Activated naive CD8-positive, alpha-beta T cell treated with anti-CD3 and anti-CD28 coated beads, Interleukin-2, amount 10 ng/mL, durations not matched to agents 7 days and 5 days (primary cell): ENCODE data around the gene AMIGO3. TPM values are rescaled to one million over a fixed set of nuclear protein-coding genes. Genes with fewer than 3 reads are reported as not detected.
A peak's percentile ranks its signal among the peaks of the same experiment; 100 is the strongest.

ENCODE experiments used
- ATAC-seq: fragments of 150-1000 bp; cut with Tn5 transposase; one replicate; pipeline ENCODE4 v1.10.0; 2021; ENCODE audit warnings: low read depth, moderate library complexity
- POLR2A ChIA-PET: fragments of 350-600 bp; sonication (Branson Sonifier 250); formaldehyde crosslinking; loops from one replicate; lab custom pipeline; 2021; ENCODE audit warnings: antibody characterized with exemption; lab: Charles Lee
- DNase-seq: peaks from one replicate; pipeline ENCODE4 v3.0.0; 2021
- H3K27ac Mint-ChIP-seq: one replicate; pipeline ENCODE4 v1.8.0; 2022; ENCODE audit warnings: mild to moderate bottlenecking, mixed read lengths
- H3K27me3 Mint-ChIP-seq: one replicate; pipeline ENCODE4 v1.8.0; 2022; ENCODE audit warnings: mild to moderate bottlenecking, moderate library complexity, mixed read lengths
- H3K36me3 Mint-ChIP-seq: one replicate; pipeline ENCODE4 v1.8.0; 2021; ENCODE audit warnings: mild to moderate bottlenecking, mixed read lengths
- H3K4me1 Mint-ChIP-seq: one replicate; pipeline ENCODE4 v1.8.0; 2021; ENCODE audit warnings: mixed read lengths
- H3K4me3 Mint-ChIP-seq: one replicate; pipeline ENCODE4 v1.8.0; 2022; ENCODE audit warnings: mild to moderate bottlenecking, moderate library complexity, mixed read lengths
- H3K9me3 Mint-ChIP-seq: one replicate; pipeline ENCODE4 v1.8.0; 2021; ENCODE audit warnings: mixed read lengths
- total RNA-seq, 2 experiments: library from RNA; stranded (reverse); gene quantifications; one replicate each; pipeline ENCODE4 v1.2.3, GENCODE V29; 2021

AMIGO3 gene
- total RNA-seq, 2 experiments from 2014 or later = 0.61 to 2.0 TPM

DNA sequence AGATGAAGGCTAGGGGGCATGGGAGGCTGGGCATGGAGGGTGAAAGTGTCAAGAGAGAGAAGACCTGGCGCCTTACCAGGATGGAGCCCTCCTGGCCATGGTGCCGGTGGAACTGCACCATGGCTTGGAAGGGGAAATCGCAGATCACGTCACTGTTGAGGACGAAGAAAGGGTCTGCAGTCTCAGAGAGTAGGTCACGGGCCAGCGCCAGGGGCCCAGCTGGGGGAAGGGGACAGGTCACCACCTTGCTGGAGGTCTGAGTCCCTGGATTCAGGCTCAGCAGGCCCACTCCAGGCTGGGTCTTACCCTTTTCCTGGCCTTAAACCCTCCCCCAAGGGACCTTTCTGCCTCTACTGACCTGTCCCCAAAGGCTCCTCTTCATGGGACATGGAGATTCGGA, 3.4 kb upstream of the AMIGO3 start:
- DNase-seq (no peak), ATAC-seq (no peak)
- H3K4me3 Mint-ChIP-seq = peak overlapping the region; percentile 97
- no peaks in the 10 kb centered on the region for H3K9me3 Mint-ChIP-seq
- H3K36me3 Mint-ChIP-seq = peaks cover 6% of the 10 kb centered on the region
- peaks cover 23% of the 10 kb centered on the region for H3K4me1 Mint-ChIP-seq
- POLR2A ChIA-PET = interaction anchor here (0.6 to 2.2 kb wide), 11 partner anchors 8 to 207 kb away, joined by 3 to 8 read pairs (median 3); partner anchors contain the start of genes INKA1, MON1A and UBA7
- peak overlapping the region; percentile 96 for H3K27ac Mint-ChIP-seq
- H3K27me3 Mint-ChIP-seq = no peaks in the 10 kb centered on the region

DNA sequence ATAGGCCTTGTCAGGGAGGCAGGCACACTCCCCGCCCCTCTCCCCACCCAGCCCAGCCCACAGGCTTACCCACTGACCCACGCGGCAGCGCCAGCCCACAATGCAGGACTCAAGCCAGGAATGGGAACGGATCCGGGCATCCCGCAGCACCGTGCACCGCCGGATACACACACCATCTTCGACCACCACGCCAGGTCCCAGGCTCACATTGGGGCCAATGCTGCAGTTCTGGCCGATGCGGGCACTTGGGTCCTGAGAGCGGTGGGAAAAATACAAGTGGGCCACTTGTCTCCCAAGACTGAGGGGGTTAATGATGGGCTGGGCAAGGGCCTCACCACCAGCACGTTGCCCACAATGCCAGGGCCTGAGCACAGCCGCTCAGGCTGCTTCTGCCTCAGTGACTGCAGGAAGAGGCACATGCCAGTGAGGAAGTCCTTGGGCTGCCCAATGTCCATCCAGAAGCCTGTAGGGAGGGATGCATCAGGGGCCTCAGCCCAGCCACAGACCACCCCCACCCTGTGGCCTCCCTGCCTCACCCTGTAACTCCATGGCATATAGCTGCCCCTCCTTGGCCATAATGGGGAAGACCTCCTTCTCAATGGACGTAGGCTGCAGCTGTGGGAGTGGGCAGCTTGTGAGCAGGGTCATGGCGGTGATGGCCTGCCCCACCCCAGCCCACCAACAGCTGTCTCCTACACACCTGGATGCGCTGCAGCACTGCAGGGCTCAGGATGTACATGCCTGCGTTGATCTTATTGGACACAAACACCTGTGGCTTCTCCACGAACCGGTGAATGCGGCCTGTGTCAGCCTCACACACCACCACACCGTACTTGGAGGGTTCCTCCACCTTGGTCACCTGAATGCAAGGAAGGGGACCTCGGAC, 2.7 kb upstream of the AMIGO3 start:
- Mint-ChIP-seq H3K9me3 (no peaks in the 10 kb centered on the region), H3K36me3 (peaks cover 6% of the 10 kb centered on the region), H3K27me3 (no peaks in the 10 kb centered on the region), H3K27ac (peak overlapping the region; percentile 82), H3K4me3 (peak overlapping the region; percentile 97), H3K4me1 (peaks cover 23% of the 10 kb centered on the region)
- ATAC-seq = no peak
- POLR2A ChIA-PET = interaction anchor here (1.1 to 2.1 kb wide), 4 partner anchors 11 to 81 kb away, joined by 3 to 7 read pairs (median 3); partner anchors contain the start of gene INKA1
- DNase-seq = no peak

DNA sequence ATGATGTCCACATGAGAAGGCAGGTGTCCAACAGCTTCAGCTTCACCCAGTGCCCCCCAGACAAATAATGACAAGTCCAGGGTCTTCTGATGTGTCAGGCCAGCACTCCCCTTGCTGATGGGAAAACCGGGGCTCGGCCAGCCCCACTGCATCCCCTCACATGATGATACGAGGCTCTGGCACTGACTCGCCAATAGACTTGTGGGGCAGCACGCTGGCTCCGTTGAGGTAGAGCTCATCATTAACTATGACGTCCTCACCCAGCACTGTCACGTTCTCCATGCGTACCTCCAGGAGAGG, 2.1 kb upstream of the AMIGO3 start:
- peaks cover 6% of the 10 kb centered on the region for H3K36me3 Mint-ChIP-seq
- H3K4me1 Mint-ChIP-seq = peaks cover 23% of the 10 kb centered on the region
- no peaks in the 10 kb centered on the region for H3K27me3 Mint-ChIP-seq
- no peaks in the 10 kb centered on the region for H3K9me3 Mint-ChIP-seq
- H3K27ac Mint-ChIP-seq = peak overlapping the region; percentile 2
- no peak for ATAC-seq
- H3K4me3 Mint-ChIP-seq = no peak overlapping the region
- POLR2A ChIA-PET = no interaction called here
- DNase-seq = no peak

DNA sequence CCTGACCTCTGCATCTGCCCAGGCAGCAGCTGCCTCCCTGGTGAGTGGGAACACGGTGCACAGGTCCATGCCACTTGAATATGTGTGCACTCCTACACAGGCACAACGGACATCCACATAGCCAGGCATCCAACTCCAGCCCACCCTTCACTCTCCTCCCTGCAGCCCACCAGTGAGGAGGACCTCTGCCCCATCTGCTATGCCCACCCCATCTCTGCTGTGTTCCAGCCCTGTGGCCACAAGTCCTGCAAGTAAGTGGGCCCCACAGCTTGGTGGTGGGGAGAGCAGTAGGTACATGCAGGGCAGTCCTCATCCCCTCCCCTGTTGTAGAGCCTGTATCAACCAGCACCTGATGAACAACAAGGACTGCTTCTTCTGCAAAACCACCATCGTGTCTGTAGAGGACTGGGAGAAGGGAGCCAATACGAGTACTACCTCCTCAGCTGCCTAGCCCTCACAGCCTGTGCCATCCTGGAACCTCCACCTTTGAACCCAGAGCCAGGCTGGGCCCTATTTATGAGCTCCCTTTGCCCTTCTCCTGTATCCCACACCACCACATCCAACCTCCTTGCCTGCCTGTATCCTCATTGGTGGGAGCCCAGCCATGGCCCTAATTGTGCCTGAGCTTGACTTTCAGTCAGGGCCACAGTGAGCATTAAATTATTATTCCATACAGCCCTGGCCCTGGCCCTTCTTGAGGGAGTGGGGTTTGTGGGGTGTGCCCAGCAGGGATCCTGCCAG, 1.5 kb upstream of the AMIGO3 start:
- peak overlapping the region; percentile 2 for H3K27ac Mint-ChIP-seq
- H3K4me1 Mint-ChIP-seq = peaks cover 23% of the 10 kb centered on the region
- H3K27me3 Mint-ChIP-seq = no peaks in the 10 kb centered on the region
- H3K9me3 Mint-ChIP-seq = no peaks in the 10 kb centered on the region
- H3K36me3 Mint-ChIP-seq = peaks cover 6% of the 10 kb centered on the region
- ATAC-seq = no peak
- DNase-seq = no peak
- no peak overlapping the region for H3K4me3 Mint-ChIP-seq
- POLR2A ChIA-PET = no interaction called here

DNA sequence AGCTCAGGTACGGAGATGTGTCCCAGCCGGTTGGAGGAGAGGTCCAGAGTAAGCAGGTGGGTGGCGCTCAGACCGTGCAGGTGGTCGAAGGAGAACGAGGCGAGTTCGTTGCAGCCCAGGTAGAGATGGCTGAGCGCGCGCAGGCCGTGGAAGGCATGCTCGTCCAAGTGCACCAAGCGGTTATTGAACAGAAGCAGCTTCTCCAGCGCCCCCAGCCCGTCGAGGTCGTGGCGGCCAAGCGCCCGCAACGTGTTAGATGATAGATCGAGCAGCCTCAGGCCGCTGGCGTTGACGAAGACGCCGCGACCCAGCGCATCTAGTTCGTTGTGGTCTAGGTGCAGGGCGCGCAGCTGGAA, 648 bp downstream of the AMIGO3 start:
- no peaks in the 10 kb centered on the region for H3K9me3 Mint-ChIP-seq
- peak overlapping the region; percentile 68 for H3K27ac Mint-ChIP-seq
- ATAC-seq = no peak
- POLR2A ChIA-PET = interaction anchor here (0.6 to 1.6 kb wide), 10 partner anchors 8 to 1003 kb away, joined by 3 to 5 read pairs (median 4); partner anchors contain the start of genes INKA1 and UBA7
- H3K4me1 Mint-ChIP-seq = peaks cover 20% of the 10 kb centered on the region
- H3K4me3 Mint-ChIP-seq = peak overlapping the region; percentile 89
- H3K36me3 Mint-ChIP-seq = peaks cover 5% of the 10 kb centered on the region
- H3K27me3 Mint-ChIP-seq = no peaks in the 10 kb centered on the region
- DNase-seq = no peak

DNA sequence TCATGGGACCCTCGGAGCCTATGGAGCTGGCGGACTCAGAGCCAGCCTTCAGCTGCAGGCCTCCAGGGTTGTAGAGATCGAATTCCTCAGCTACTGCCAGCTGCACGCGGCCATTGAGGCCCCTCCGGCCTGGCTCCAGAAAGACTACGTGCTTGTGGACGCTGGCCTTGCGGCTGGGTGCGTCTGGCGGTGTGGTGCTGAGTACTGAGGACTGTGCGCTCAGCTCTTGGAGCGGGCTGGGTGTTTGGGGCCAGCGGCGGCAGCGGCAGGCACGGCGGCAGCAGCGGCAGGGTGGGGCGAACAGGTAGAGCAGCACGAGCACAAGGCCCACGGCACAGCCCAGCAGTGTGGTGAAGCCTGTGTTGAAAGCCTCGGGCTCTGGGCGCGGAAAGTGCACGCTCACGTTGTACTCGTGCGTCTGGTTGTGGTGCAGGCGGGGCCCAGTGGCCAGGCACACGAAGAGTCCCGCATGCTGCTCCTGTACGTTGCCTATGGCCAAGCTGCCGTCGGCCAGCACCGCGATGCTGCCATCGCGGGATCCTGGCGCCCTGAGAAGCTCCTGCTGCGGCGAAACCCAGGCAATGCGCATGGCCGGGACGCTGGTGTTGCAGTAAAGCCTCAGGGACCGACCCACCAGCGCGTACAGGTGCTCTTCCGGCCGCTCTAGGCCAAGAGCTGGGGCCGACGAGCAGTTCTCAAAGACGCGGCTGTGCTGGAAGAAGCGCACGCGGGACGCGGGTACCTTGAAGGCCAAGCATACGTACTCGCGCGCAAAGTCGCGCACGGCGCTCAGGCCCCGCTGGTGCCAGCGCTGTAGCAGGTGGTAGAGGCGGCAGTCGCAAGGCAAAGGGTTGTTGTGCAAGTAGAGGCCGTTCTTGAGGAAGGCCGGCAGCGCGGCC, 1.3 kb downstream of the AMIGO3 start:
- no peak for ATAC-seq
- POLR2A ChIA-PET = interaction anchor here (0.6 to 1.6 kb wide), 5 partner anchors 7 to 186 kb away, joined by 3 to 5 read pairs (median 4); partner anchors contain the start of gene UBA7
- peak overlapping the region; percentile 89 for H3K4me3 Mint-ChIP-seq
- peak overlapping the region; percentile 68 for H3K27ac Mint-ChIP-seq
- H3K27me3 Mint-ChIP-seq = no peaks in the 10 kb centered on the region
- H3K9me3 Mint-ChIP-seq = no peaks in the 10 kb centered on the region
- peaks cover 5% of the 10 kb centered on the region for H3K36me3 Mint-ChIP-seq
- peaks cover 20% of the 10 kb centered on the region for H3K4me1 Mint-ChIP-seq
- DNase-seq = no peak

DNA sequence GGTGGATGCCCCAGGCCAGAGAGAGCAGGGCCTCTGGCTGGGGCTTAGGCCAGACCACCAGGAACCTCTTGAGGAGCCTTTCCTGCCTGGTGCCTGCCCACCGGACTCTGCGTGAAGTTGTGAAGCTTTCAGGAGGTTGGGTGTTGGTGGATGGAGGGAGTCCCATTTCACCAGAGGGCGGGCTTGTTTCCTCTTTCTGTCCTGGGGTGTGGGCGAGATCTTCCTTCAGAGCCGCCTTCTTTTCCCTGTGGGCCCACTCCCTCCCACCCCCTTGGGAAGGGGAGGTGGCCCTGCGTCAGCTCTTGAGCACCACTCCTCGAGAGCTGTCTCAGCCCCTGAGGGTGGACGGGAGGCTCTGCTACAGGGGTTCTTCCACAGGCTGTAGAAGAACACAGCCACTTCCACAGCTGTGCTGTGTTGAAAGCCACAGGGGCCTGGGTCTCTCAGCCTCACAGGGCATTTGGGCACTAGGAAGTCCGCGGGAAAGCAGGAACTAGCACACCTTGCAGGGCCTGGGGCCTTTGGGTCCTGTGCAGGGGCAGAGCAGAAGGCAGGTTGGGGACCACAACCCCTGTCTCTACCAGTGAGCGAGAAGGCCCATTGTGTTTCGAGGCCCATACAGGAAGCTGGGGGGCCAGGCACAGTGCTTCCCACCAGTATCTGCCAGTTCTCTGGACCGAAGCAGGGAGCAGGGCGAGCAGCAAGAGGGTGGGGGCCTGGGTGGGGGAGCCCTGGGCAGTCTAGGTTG, 2.1 kb downstream of the AMIGO3 start:
- H3K4me3 Mint-ChIP-seq = no peak overlapping the region
- POLR2A ChIA-PET = interaction anchor here (0.6 kb wide), 1 partner anchor 362 kb away, joined by 4 read pairs; no protein-coding TSS in a partner anchor
- H3K9me3 Mint-ChIP-seq = no peaks in the 10 kb centered on the region

DNA sequence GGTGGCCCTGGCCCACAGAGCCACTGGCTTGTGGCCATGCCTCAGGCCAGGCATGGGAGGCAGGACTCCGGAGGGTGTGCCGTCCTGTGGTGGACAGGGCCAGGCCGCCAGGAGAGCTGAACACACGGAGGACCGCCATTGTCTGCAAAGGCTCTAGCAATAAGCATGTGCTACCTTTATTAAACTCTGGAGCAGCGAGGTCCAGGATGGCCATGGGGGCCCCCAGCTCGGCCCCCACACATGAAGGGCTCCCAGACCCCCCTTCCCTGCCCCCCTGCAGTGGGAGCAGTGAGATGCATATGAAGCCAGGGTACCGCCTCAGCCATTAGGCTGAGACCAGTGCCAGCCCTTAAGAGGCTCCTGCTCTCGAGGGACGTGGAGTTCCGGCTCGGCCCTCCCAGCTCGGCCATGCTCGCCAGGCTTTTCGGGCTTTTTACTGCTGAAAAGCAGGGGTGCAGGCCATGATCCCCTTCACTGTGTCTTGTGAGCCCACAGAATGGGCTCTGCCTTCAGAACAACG, 2.7 kb downstream of the AMIGO3 start:
- Mint-ChIP-seq H3K27me3 (no peaks in the 10 kb centered on the region), H3K4me3 (no peak overlapping the region), H3K4me1 (peaks cover 28% of the 10 kb centered on the region), H3K27ac (no peak overlapping the region), H3K9me3 (no peaks in the 10 kb centered on the region), H3K36me3 (peaks cover 5% of the 10 kb centered on the region)
- POLR2A ChIA-PET = interaction anchor here (0.6 kb wide), 1 partner anchor 361 kb away, joined by 4 read pairs; no protein-coding TSS in a partner anchor
- ATAC-seq = no peak
- DNase-seq = no peak

More for the DNA sequence above, 2.1 kb downstream of the AMIGO3 start:
- H3K4me1 Mint-ChIP-seq = peaks cover 24% of the 10 kb centered on the region
- H3K36me3 Mint-ChIP-seq = peaks cover 5% of the 10 kb centered on the region
- no peak overlapping the region for H3K27ac Mint-ChIP-seq
- ATAC-seq (no peak), DNase-seq (no peak)
- no peaks in the 10 kb centered on the region for H3K27me3 Mint-ChIP-seq

DNA sequence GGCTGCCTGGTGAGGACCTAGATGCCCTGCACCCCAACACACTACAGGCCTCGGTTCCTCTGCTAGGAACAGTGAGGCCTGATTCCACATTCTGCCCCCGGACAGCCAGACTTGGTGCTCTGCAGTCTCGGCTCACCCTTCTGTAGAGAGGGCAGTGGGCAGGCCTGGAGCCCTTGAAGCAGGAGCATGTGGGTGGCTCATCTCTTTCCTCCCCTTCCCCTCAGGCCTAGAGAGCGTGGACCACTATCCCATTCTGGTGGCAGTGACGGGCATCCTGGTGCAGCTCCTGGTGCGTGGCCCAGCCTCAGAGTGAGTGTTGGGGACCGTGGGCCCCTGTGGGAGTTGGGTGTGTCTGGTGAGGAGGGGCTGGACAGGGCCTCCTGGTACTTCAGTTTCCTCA, 3.3 kb downstream of the AMIGO3 start:
- Mint-ChIP-seq H3K27me3 (no peaks in the 10 kb centered on the region), H3K9me3 (no peaks in the 10 kb centered on the region), H3K4me3 (no peak overlapping the region), H3K36me3 (peaks cover 5% of the 10 kb centered on the region), H3K27ac (no peak overlapping the region), H3K4me1 (peaks cover 33% of the 10 kb centered on the region)
- POLR2A ChIA-PET = no interaction called here
- no peak for DNase-seq
- no peak for ATAC-seq

DNA sequence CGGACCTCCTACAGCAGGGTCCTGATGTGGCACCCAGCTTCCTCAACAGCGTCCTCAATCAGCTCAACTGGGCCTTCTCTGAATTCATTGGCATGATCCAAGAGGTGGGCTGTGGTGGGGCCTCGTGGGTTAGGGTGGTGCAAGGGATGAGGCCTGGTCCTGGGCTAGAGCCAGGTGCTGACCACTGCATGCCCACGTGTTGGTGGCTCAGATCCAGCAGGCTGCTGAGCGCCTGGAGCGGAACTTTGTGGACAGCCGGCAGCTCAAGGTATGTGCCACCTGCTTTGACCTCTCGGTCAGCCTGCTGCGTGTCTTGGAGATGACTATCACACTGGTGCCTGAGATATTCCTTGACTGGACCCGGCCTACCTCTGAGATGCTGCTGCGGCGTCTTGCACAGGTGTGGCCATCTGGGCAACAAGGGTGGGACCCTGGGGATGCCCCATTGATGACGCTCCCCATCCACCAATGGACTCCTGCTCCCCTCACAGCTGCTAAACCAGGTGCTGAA, 3.8 kb downstream of the AMIGO3 start:
- H3K27ac Mint-ChIP-seq = no peak overlapping the region
- H3K4me3 Mint-ChIP-seq = no peak overlapping the region
- no peak for ATAC-seq
- no peaks in the 10 kb centered on the region for H3K27me3 Mint-ChIP-seq
- H3K36me3 Mint-ChIP-seq = peaks cover 5% of the 10 kb centered on the region
- DNase-seq = no peak
- peaks cover 35% of the 10 kb centered on the region for H3K4me1 Mint-ChIP-seq
- POLR2A ChIA-PET = interaction anchor here (1.0 kb wide), 1 partner anchor 8 kb away, joined by 6 read pairs; the partner anchor contains the start of gene GMPPB
- no peaks in the 10 kb centered on the region for H3K9me3 Mint-ChIP-seq

DNA sequence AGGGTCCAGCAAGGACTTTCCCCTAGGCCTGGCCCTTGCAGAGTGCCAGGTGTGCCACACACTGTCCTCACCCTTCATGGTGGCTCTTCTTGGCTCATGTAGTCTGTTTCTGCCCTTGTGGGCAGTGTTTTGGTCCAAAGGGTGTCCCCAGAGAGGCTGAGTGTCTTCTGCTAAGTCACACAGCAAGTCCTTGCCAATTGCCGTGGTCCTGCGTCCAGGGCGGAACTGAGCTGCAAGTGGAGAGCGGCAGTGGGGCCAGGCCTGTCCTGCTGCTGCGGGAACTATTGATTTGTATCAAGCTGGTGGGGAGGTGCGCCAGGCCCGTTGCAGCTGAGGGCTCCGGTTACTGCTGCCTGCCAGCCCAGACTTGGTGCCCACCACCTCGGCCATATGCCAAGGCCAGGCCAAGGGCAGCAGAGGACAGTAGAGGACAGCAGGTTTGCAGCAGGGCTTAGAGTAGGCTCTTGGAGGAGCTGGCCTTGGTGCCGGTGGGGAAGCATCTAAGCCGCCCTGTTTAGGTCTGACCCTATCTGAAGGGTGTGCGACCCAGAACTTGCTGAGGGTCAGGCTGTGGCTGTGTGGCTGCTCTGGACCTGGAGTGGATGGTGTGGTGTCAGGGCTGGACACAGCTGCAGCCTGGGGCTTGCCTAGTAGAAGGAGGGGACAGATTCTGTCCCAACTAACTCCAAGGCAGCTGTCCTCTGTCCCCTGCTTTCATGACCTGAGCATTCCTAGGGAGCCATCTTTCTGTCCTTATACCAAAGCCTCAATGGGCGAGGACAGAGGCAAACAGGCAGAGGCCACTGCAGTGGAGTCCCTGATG, 4.5 kb downstream of the AMIGO3 start:
- Mint-ChIP-seq H3K27ac (no peak overlapping the region), H3K27me3 (no peaks in the 10 kb centered on the region), H3K9me3 (no peaks in the 10 kb centered on the region), H3K4me1 (peaks cover 35% of the 10 kb centered on the region), H3K4me3 (no peak overlapping the region), H3K36me3 (peaks cover 5% of the 10 kb centered on the region)
- POLR2A ChIA-PET = interaction anchor here (1.0 kb wide), 1 partner anchor 9 kb away, joined by 6 read pairs; the partner anchor contains the start of gene GMPPB
- no peak for DNase-seq
- ATAC-seq = no peak
